Epithelial cell of esophagus (primary cell): ENCODE measurements around the gene CIDEC.
A peak's percentile ranks its signal among the peaks of the same experiment; 100 is the strongest.

ENCODE experiments used
- DNase-seq: peaks from one replicate; pipeline ENCODE4 v3.0.0; 2010; ENCODE audit warnings: low read depth
- H3K4me3 ChIP-seq: 2 replicates; pipeline ENCODE4 v1.5.1; 2011; ENCODE audit warnings: mild to moderate bottlenecking, low read length, control low read depth
- TF ChIP-seq, protein P1 (sequence below): IDR thresholded peaks from 2 replicates; pipeline ENCODE4 v1.5.1; 2011; ENCODE audit warnings: low read depth, mild to moderate bottlenecking, low read length, control low read depth, inconsistent platforms; ENCODE audit not compliant: insufficient read depth; ENCODE audit errors: missing control alignments

Gene CIDEC

DNA sequence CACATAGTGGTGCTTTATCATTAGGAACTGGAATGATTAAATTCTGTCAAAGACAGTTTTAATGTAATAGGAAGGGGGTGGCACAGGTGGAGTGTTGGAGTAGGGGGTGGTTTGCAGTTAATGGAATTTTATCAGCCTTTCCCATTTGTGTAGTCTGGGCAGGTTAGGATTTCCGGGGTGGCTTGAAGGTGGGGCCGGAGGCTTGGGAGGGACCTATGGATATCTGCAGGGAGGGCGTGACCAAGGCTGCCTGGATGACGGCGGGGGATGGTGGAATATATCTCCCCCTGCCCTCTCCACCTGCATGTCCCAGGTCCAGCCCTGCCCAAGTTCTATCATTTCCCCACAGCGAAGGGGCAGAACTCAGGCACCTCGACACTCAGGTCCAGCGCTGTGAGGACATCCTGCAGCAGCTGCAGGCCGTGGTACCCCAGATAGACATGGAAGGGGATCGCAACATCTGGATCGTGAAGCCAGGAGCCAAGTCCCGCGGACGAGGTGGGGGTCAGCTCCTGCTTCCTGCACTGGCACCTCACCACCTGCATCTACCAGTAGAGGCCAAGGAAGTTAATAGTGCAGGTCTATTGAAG is 54.5 kb downstream of the CIDEC start:
- no peak overlapping the region for H3K4me3 ChIP-seq
- TF ChIP-seq, protein P1, sequence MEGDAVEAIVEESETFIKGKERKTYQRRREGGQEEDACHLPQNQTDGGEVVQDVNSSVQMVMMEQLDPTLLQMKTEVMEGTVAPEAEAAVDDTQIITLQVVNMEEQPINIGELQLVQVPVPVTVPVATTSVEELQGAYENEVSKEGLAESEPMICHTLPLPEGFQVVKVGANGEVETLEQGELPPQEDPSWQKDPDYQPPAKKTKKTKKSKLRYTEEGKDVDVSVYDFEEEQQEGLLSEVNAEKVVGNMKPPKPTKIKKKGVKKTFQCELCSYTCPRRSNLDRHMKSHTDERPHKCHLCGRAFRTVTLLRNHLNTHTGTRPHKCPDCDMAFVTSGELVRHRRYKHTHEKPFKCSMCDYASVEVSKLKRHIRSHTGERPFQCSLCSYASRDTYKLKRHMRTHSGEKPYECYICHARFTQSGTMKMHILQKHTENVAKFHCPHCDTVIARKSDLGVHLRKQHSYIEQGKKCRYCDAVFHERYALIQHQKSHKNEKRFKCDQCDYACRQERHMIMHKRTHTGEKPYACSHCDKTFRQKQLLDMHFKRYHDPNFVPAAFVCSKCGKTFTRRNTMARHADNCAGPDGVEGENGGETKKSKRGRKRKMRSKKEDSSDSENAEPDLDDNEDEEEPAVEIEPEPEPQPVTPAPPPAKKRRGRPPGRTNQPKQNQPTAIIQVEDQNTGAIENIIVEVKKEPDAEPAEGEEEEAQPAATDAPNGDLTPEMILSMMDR: no peak

DNA sequence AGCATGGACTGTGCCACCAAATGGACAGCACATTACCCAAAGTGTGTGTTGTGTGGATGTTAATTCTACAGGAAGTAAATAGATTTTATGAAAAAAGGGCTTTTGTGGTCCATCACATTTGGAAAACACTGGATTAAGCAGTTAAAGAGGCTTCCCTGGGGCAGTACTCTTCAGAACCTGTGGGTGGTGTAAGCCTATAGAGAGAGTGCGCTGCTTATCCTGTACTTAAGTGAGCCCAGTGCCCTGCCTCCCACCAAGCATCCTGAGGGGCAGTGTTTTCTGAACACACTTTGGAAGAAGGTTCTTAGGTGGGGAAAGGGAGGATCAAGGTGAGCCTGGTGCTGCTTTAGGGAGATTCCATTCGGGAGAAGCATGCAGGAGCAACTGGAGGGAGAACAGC is 59.1 kb downstream of the CIDEC start:
- TF ChIP-seq, protein P1: peak; percentile 50
- DNase-seq: peak; percentile 39

More for the DNA sequence above, 54.5 kb downstream of the CIDEC start:
- DNase-seq: no peak

DNA sequence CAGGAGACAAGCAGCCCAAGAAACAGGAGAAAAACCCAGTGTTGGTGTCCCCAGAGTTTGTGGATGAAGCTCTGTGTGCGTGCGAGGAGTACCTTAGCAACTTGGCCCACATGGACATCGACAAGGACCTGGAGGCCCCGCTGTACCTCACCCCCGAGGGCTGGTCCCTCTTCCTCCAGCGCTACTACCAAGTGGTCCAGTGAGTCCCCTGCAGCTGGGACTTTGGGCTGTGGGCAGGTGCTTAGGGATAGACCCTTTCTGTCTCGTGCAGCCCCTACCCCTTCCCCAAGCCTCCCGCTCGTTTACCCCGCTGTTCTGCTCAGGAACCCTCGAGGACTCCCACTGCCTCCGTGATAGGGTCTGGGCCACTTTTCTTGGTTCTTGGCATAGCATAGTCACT is 59.5 kb downstream of the CIDEC start:
- DNase-seq: no peak
- TF ChIP-seq, protein P1: no peak
- no peak overlapping the region for H3K4me3 ChIP-seq

More for the DNA sequence above, 59.1 kb downstream of the CIDEC start:
- no peak overlapping the region for H3K4me3 ChIP-seq

DNA sequence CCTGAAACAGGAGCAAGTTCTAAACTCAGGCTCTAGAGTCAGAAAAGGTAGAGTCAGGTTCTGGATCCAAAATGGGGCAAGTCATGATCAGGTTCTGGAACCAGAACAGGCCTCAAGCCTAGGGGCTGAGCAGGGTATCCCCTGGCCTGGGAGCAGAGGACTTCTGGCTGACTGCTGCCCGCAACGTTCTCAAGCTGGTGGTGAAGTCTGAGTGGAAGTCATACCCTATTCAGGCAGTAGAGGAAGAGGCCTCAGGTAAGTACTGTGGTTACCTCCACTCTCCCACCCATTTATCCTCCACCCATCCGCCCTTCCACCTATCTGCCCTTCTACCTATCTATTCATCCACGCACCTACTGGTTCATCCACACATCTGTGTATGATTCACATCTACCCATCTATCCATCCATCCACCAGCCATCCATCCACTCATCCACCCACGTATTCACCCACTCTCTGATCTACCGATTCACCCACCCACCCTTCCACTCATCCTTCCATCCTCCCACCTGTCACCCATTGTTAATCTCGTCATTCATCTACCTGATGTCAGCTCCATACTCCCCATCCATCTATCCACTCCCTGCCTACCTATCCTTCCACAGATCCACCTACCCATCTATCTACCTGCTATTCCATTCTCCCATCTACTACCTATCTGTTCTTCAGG is 61.3 kb downstream of the CIDEC start:
- DNase-seq: no peak
- TF ChIP-seq, protein P1: no peak
- H3K4me3 ChIP-seq: no peak overlapping the region

DNA sequence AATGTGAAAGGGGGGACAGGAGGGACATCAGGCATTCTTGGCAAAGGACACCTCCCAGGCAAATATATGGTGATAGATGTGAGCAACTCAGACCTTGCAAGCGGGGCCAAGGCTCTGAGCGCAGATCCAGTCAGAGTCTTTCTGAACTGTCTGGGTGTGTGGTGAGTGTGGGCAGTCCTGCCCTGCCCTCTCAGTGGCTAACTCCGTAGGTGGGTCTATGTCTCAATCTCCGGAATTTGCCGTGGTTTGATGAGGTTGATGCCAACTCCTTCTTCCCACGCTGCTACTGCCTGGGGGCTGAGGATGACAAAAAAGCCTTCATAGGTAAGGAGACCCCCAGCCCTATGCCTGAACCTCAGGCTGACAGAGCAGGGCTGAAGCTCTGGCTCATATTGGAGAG is 62.6 kb downstream of the CIDEC start:
- TF ChIP-seq, protein P1: no peak
- no peak for DNase-seq
- no peak overlapping the region for H3K4me3 ChIP-seq
